ENCODE results near the gene KHDRBS2. TPM values are rescaled to one million over a fixed set of nuclear protein-coding genes. Genes with fewer than 3 reads are reported as not detected.

The KHDRBS2 gene
- total RNA-seq, 2 experiments from 2014 or later, result not detected

DNA sequence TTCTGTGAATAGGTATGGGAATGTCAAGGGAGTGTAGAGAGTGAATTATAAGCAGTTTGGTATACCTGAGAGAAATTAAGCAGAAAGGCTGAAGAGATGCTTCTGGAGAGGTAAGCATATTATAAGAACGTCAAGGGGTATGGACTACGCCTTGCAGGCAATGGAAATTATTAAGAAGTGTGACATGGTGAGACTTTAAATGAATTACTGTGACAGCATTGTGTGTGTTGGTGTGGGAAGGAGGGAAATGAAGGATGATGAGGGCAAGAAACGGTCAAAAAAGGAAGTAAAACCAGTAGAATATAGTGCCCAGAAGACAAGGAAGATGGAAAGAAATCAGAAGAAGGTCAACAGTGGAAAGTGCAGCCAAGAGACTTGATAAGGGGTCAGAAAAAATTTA, 5.9 kb downstream of the KHDRBS2 start:
- CTCF ChIA-PET, result no interaction called here

GRCh38 chr6:62272114-62272513, 13.9 kb downstream of the KHDRBS2 start:
- CTCF ChIA-PET, result no interaction called here
- no peak overlapping the region for H3K4me3 Mint-ChIP-seq
- ATAC-seq (no peak), DNase-seq (no peak)
- H3K36me3 Mint-ChIP-seq (ENCODE audit: low read depth), result no peaks in the 10 kb centered on the region
- no peaks in the 10 kb centered on the region for H3K27me3 Mint-ChIP-seq (ENCODE audit: low read depth)
- no peaks in the 10 kb centered on the region for H3K4me1 Mint-ChIP-seq (ENCODE audit: low read depth)
- peaks cover 5% of the 10 kb centered on the region for H3K9me3 Mint-ChIP-seq (ENCODE audit: insufficient read depth)
- POLR2A ChIA-PET, result no interaction called here
- no peak overlapping the region for H3K27ac Mint-ChIP-seq

More for the DNA sequence above, 5.9 kb downstream of the KHDRBS2 start:
- Mint-ChIP-seq H3K27me3 (ENCODE audit: low read depth) (no peaks in the 10 kb centered on the region), H3K4me1 (ENCODE audit: low read depth) (no peaks in the 10 kb centered on the region), H3K36me3 (ENCODE audit: low read depth) (no peaks in the 10 kb centered on the region), H3K9me3 (ENCODE audit: insufficient read depth) (no peaks in the 10 kb centered on the region), H3K27ac (no peak overlapping the region), H3K4me3 (no peak overlapping the region)
- POLR2A ChIA-PET, result no interaction called here
- ATAC-seq, result no peak
- no peak for DNase-seq

DNA sequence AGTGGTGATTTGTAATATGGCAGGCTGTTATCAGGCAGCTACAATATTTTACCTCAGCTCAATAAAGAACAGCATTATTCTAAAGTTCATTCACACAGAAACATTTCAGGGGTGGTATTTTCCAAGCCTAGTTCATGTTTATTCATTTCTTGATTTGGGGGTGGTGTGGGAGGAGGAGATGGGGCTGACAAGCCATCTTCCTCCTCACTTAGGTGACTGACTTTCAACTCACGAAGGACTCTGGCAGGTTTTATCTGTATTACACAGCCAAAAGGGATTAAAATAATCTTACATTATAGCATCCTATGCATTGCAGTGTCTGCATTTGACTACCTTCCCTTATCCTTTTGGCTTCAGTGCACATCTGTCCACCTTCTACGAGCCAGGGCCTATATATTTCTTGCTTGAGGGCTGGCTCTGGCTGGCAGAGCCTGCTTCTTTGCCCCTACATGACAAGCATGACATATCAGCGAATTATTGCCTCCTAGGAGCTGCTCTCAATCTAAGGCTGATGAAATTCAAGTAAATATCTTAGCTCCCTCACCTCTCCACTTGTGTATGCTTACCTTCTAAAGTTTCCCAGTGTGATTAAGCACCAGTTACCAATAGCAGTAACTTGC, 20.0 kb downstream of the KHDRBS2 start:
- POLR2A ChIA-PET, result no interaction called here
- DNase-seq (no peak), ATAC-seq (no peak)
- no peak overlapping the region for H3K27ac Mint-ChIP-seq
- CTCF ChIA-PET, result no interaction called here
- H3K27me3 Mint-ChIP-seq (ENCODE audit: low read depth), result no peaks in the 10 kb centered on the region
- H3K4me1 Mint-ChIP-seq (ENCODE audit: low read depth), result no peaks in the 10 kb centered on the region
- no peaks in the 10 kb centered on the region for H3K36me3 Mint-ChIP-seq (ENCODE audit: low read depth)
- H3K9me3 Mint-ChIP-seq (ENCODE audit: insufficient read depth), result peaks cover 9% of the 10 kb centered on the region
- H3K4me3 Mint-ChIP-seq, result no peak overlapping the region

- no peak overlapping the region for H3K4me3 Mint-ChIP-seq
- no peaks in the 10 kb centered on the region for H3K27me3 Mint-ChIP-seq (ENCODE audit: low read depth)
- H3K4me1 Mint-ChIP-seq (ENCODE audit: low read depth), result no peaks in the 10 kb centered on the region
- no peak for ATAC-seq
- DNase-seq, result no peak
- peaks cover 4% of the 10 kb centered on the region for H3K9me3 Mint-ChIP-seq (ENCODE audit: insufficient read depth)
- ChIA-PET POLR2A (no interaction called here), CTCF (no interaction called here)
- H3K27ac Mint-ChIP-seq, result no peak overlapping the region
- H3K36me3 Mint-ChIP-seq (ENCODE audit: low read depth), result no peaks in the 10 kb centered on the region
Measured at GRCh38 chr6:62262283-62262682, 23.7 kb downstream of the KHDRBS2 start.

- ChIA-PET POLR2A (no interaction called here), CTCF (no interaction called here)
- Mint-ChIP-seq H3K27ac (no peak overlapping the region), H3K4me3 (no peak overlapping the region), H3K4me1 (ENCODE audit: low read depth) (no peaks in the 10 kb centered on the region), H3K27me3 (ENCODE audit: low read depth) (no peaks in the 10 kb centered on the region), H3K9me3 (ENCODE audit: insufficient read depth) (no peaks in the 10 kb centered on the region), H3K36me3 (ENCODE audit: low read depth) (no peaks in the 10 kb centered on the region)
- no peak for ATAC-seq
- no peak for DNase-seq
Measured at GRCh38 chr6:62246087-62246486, 39.9 kb downstream of the KHDRBS2 start.

DNA sequence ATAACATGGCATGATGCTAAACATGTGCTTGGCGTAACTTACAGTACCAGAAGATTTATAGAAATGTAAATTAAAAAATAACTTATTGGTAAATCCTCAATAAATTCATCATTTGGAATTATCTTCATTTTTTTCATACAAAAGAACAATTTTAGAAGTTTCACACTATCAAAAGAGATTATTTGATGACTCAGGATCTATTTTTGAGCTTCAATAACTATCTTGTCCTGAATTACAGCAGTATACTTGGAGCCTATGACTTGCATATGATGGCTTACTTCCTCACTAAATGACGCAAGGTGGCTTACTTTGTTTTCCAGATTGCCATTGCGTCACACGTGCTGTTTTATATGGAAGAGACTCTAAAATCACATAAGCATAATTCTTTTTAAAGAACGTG, 49.2 kb downstream of the KHDRBS2 start:
- Mint-ChIP-seq H3K36me3 (ENCODE audit: low read depth) (no peaks in the 10 kb centered on the region), H3K4me3 (no peak overlapping the region), H3K27me3 (ENCODE audit: low read depth) (no peaks in the 10 kb centered on the region), H3K4me1 (ENCODE audit: low read depth) (no peaks in the 10 kb centered on the region), H3K27ac (no peak overlapping the region), H3K9me3 (ENCODE audit: insufficient read depth) (no peaks in the 10 kb centered on the region)
- POLR2A ChIA-PET, result no interaction called here
- CTCF ChIA-PET, result no interaction called here
- ATAC-seq (no peak), DNase-seq (no peak)

- Mint-ChIP-seq H3K4me1 (ENCODE audit: low read depth) (no peaks in the 10 kb centered on the region), H3K36me3 (ENCODE audit: low read depth) (no peaks in the 10 kb centered on the region), H3K9me3 (ENCODE audit: insufficient read depth) (peaks cover 4% of the 10 kb centered on the region), H3K27me3 (ENCODE audit: low read depth) (no peaks in the 10 kb centered on the region), H3K4me3 (no peak overlapping the region), H3K27ac (no peak overlapping the region)
- ATAC-seq, result no peak
- DNase-seq, result no peak
- ChIA-PET POLR2A (no interaction called here), CTCF (no interaction called here)
Measured at GRCh38 chr6:62229231-62229630, 56.8 kb downstream of the KHDRBS2 start.

GRCh38 chr6:62217866-62218265, 68.2 kb downstream of the KHDRBS2 start:
- peaks cover 6% of the 10 kb centered on the region for H3K9me3 Mint-ChIP-seq (ENCODE audit: insufficient read depth)
- ChIA-PET CTCF (no interaction called here), POLR2A (no interaction called here)
- no peak overlapping the region for H3K4me3 Mint-ChIP-seq
- DNase-seq, result no peak
- no peaks in the 10 kb centered on the region for H3K36me3 Mint-ChIP-seq (ENCODE audit: low read depth)
- no peaks in the 10 kb centered on the region for H3K4me1 Mint-ChIP-seq (ENCODE audit: low read depth)
- no peaks in the 10 kb centered on the region for H3K27me3 Mint-ChIP-seq (ENCODE audit: low read depth)
- no peak for ATAC-seq
- H3K27ac Mint-ChIP-seq, result no peak overlapping the region

DNA sequence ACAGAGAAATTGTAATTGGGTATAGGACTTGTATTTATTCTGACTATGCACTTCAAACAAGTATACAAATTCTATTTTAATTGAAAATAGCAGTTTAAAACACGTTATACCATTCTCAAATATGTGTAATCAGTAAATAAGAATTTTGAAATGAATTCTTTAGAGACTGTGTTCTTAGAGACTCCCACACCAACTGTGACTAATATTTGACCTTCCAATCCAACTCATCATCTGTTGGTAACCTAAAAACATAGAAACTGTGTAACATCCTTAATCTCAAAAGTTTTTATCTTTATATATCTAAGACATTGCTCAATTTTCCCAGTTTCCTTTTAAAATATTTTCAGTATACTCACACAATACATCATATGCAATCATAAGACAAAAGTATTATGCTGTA, 83.9 kb downstream of the KHDRBS2 start:
- CTCF ChIA-PET, result no interaction called here
- H3K27me3 Mint-ChIP-seq (ENCODE audit: low read depth), result no peaks in the 10 kb centered on the region
- DNase-seq, result no peak
- POLR2A ChIA-PET, result no interaction called here
- ATAC-seq, result no peak
- H3K4me3 Mint-ChIP-seq, result no peak overlapping the region
- H3K36me3 Mint-ChIP-seq (ENCODE audit: low read depth), result no peaks in the 10 kb centered on the region
- no peak overlapping the region for H3K27ac Mint-ChIP-seq
- no peaks in the 10 kb centered on the region for H3K4me1 Mint-ChIP-seq (ENCODE audit: low read depth)
- H3K9me3 Mint-ChIP-seq (ENCODE audit: insufficient read depth), result no peaks in the 10 kb centered on the region

- Mint-ChIP-seq H3K27ac (no peak overlapping the region), H3K4me3 (no peak overlapping the region), H3K36me3 (ENCODE audit: low read depth) (no peaks in the 10 kb centered on the region), H3K9me3 (ENCODE audit: insufficient read depth) (peaks cover 8% of the 10 kb centered on the region), H3K4me1 (ENCODE audit: low read depth) (no peaks in the 10 kb centered on the region), H3K27me3 (ENCODE audit: low read depth) (no peaks in the 10 kb centered on the region)
- DNase-seq (no peak), ATAC-seq (no peak)
- ChIA-PET CTCF (no interaction called here), POLR2A (no interaction called here)
Measured at GRCh38 chr6:62192593-62192992, 93.4 kb downstream of the KHDRBS2 start.

- DNase-seq, result no peak
- H3K9me3 Mint-ChIP-seq (ENCODE audit: insufficient read depth), result peaks cover 10% of the 10 kb centered on the region
- no peak overlapping the region for H3K4me3 Mint-ChIP-seq
- H3K36me3 Mint-ChIP-seq (ENCODE audit: low read depth), result no peaks in the 10 kb centered on the region
- no peaks in the 10 kb centered on the region for H3K27me3 Mint-ChIP-seq (ENCODE audit: low read depth)
- ATAC-seq, result no peak
- H3K4me1 Mint-ChIP-seq (ENCODE audit: low read depth), result no peaks in the 10 kb centered on the region
- ChIA-PET POLR2A (no interaction called here), CTCF (no interaction called here)
- H3K27ac Mint-ChIP-seq, result no peak overlapping the region
Measured at GRCh38 chr6:62175195-62175594, 110.8 kb downstream of the KHDRBS2 start.

- no peak for ATAC-seq
Measured at GRCh38 chr6:62174548-62174947, 111.5 kb downstream of the KHDRBS2 start.

GRCh38 chr6:62167736-62168135, 118.3 kb downstream of the KHDRBS2 start:
- ChIA-PET CTCF (no interaction called here), POLR2A (no interaction called here)
- Mint-ChIP-seq H3K4me3 (no peak overlapping the region), H3K9me3 (ENCODE audit: insufficient read depth) (peaks cover 14% of the 10 kb centered on the region), H3K4me1 (ENCODE audit: low read depth) (no peaks in the 10 kb centered on the region), H3K27ac (no peak overlapping the region), H3K27me3 (ENCODE audit: low read depth) (no peaks in the 10 kb centered on the region), H3K36me3 (ENCODE audit: low read depth) (no peaks in the 10 kb centered on the region)
- no peak for DNase-seq
- ATAC-seq, result no peak

More at GRCh38 chr6:62174548-62174947, 111.5 kb downstream of the KHDRBS2 start:
- no peaks in the 10 kb centered on the region for H3K4me1 Mint-ChIP-seq (ENCODE audit: low read depth)
- no peak for DNase-seq
- CTCF ChIA-PET, result no interaction called here
- H3K27me3 Mint-ChIP-seq (ENCODE audit: low read depth), result no peaks in the 10 kb centered on the region
- H3K36me3 Mint-ChIP-seq (ENCODE audit: low read depth), result no peaks in the 10 kb centered on the region
- peaks cover 7% of the 10 kb centered on the region for H3K9me3 Mint-ChIP-seq (ENCODE audit: insufficient read depth)
- no peak overlapping the region for H3K27ac Mint-ChIP-seq
- H3K4me3 Mint-ChIP-seq, result no peak overlapping the region
- POLR2A ChIA-PET, result no interaction called here
